Endothelial cell of umbilical vein (primary cell): Measurements from ENCODE around the gene SOX10. TPM values are rescaled to one million over a fixed set of nuclear protein-coding genes. Genes with fewer than 3 reads are reported as not detected.

Experiments used
- BruUV-seq: library from RNA; stranded (reverse); fragments of 400-500 nt; replicated peaks from 2 replicates; lab custom pipeline; 2021; lab: Mats Ljungman, UMichigan
- CTCF ChIA-PET: fragments of 300-600, 350-600 bp; sonication (Branson Sonifier 250); formaldehyde crosslinking; loops from one replicate; lab custom pipeline; 2021; ENCODE audit warnings: antibody characterized with exemption, inconsistent platforms; lab: Charles Lee
- POLR2A ChIA-PET: fragments of 300-600, 350-600 bp; sonication (Branson Sonifier 250); formaldehyde crosslinking; loops from one replicate; lab custom pipeline; 2021; ENCODE audit warnings: antibody characterized with exemption, inconsistent platforms; lab: Charles Lee
- DNase-seq: peaks from one replicate; pipeline ENCODE4 v3.0.0-alpha.2; 2011; ENCODE audit warnings: low read depth, low spot score
- FAIRE-seq: peaks from 2 replicates; lab custom pipeline; 2011; peaks lifted over from hg19 to GRCh38; lab: Jason Lieb, UNC
- H2AFZ ChIP-seq: 2 replicates; pipeline ENCODE4 v1.6.0; 2012; ENCODE audit warnings: low read depth, low read length, control low read depth, inconsistent platforms
- H3K27ac ChIP-seq: 2 replicates; pipeline ENCODE4 v1.5.1; 2011; ENCODE audit warnings: low read depth, mild to moderate bottlenecking, control low read depth, low read length, moderate library complexity; ENCODE audit not compliant: insufficient read depth
- H3K27me3 ChIP-seq, 2 experiments: 2 replicates each; pipeline versions ENCODE4 v1.6.0 to v1.6.1; 2011; ENCODE audit warnings: low read length in 2 of 2, mixed read lengths in 1 of 2; ENCODE audit not compliant: control insufficient read depth in 2 of 2, insufficient read depth in 2 of 2
- H3K36me3 ChIP-seq, 2 experiments: 2 replicates in 1 of 2; 3 replicates in 1 of 2; pipeline ENCODE4 v1.5.1; 2011; ENCODE audit warnings: low read length in 2 of 2, mild to moderate bottlenecking in 1 of 2, moderate library complexity in 1 of 2; ENCODE audit not compliant: control insufficient read depth in 2 of 2, insufficient read depth in 2 of 2; ENCODE audit errors: extremely low read depth in 1 of 2
- H3K4me1 ChIP-seq: 3 replicates; pipeline ENCODE4 v1.5.1; 2011; ENCODE audit warnings: mild to moderate bottlenecking, low read length; ENCODE audit not compliant: control insufficient read depth, insufficient read depth; ENCODE audit errors: extremely low read depth
- H3K4me2 ChIP-seq: 2 replicates; pipeline ENCODE4 v1.6.1; 2011; ENCODE audit warnings: low read length, control low read depth, mixed read lengths; ENCODE audit not compliant: insufficient read depth
- H3K4me3 ChIP-seq, 3 experiments: fragments of 200-600 bp in 1 of 3; sonication (generic), shearing (Covaris generic) in 1 of 3; replicated peaks in 1 of 3; 2 replicates each; pipeline ENCODE4 v1.5.1; 2011 to 2016; ENCODE audit warnings: control low read depth in 3 of 3, low read length in 3 of 3, mild to moderate bottlenecking in 2 of 3, inconsistent platforms in 1 of 3, low read depth in 1 of 3, moderate library complexity in 1 of 3; ENCODE audit not compliant: insufficient read depth in 1 of 3
- H3K79me2 ChIP-seq: 2 replicates; pipeline ENCODE4 v1.6.0; 2012; ENCODE audit warnings: low read length, inconsistent platforms; ENCODE audit not compliant: control insufficient read depth, insufficient read depth
- H3K9ac ChIP-seq: replicated peaks from 2 replicates; pipeline ENCODE3; 2011; ENCODE audit warnings: low read length, control low read depth; ENCODE audit not compliant: insufficient read depth; ENCODE audit errors: extremely low read depth
- H3K9me1 ChIP-seq: replicated peaks from 3 replicates; pipeline ENCODE4 v1.6.0; 2011; ENCODE audit warnings: mild to moderate bottlenecking, low read length; ENCODE audit not compliant: control insufficient read depth, insufficient read depth; ENCODE audit errors: extremely low read depth
- H3K9me3 ChIP-seq: replicated peaks from 2 replicates; pipeline ENCODE4 v1.5.1; 2012; ENCODE audit warnings: low read length, inconsistent platforms; ENCODE audit not compliant: control insufficient read depth, insufficient read depth
- H4K20me1 ChIP-seq: replicated peaks from 2 replicates; pipeline ENCODE3; 2011; ENCODE audit warnings: mild to moderate bottlenecking, low read length; ENCODE audit not compliant: control insufficient read depth, insufficient read depth; ENCODE audit errors: extremely low read depth
- CTCF ChIP-seq, 2 donors: IDR thresholded peaks; 1 replicate in 1 of 2; 2 replicates in 1 of 2; pipeline ENCODE4 v1.5.1; 2011; ENCODE audit warnings: low read length in 2 of 2, mild to moderate bottlenecking in 2 of 2, moderate library complexity in 2 of 2, control low read depth in 1 of 2, inconsistent platforms in 1 of 2, low read depth in 1 of 2; ENCODE audit not compliant: insufficient read depth in 1 of 2; ENCODE audit errors: extremely low read depth in 1 of 2
- EZH2 ChIP-seq: IDR thresholded peaks from 2 replicates; pipeline ENCODE4 v1.6.1; 2012; ENCODE audit warnings: borderline replicate concordance, low read depth, mild to moderate bottlenecking, moderate library complexity, low read length, inconsistent platforms; ENCODE audit not compliant: severe bottlenecking
- FOS ChIP-seq: IDR thresholded peaks from 2 replicates; pipeline ENCODE4 v1.6.1; 2011; ENCODE audit warnings: mild to moderate bottlenecking, low read length, moderate library complexity, borderline replicate concordance; ENCODE audit not compliant: insufficient read depth
- GATA2 ChIP-seq: IDR thresholded peaks from 2 replicates; pipeline ENCODE4 v1.7.0; 2011; ENCODE audit warnings: low read depth, mild to moderate bottlenecking, moderate library complexity, mixed read lengths, low read length; ENCODE audit not compliant: insufficient read length, insufficient read depth
- JUN ChIP-seq: IDR thresholded peaks from 2 replicates; pipeline ENCODE4 v1.6.1; 2011; ENCODE audit warnings: borderline replicate concordance, low read depth; ENCODE audit not compliant: insufficient read length, insufficient read depth
- MAX ChIP-seq: IDR thresholded peaks from 2 replicates; pipeline ENCODE4 v1.6.1; 2011; ENCODE audit not compliant: insufficient read depth, insufficient read length
- MYC ChIP-seq: IDR thresholded peaks from one replicate; pipeline ENCODE4 v1.6.1; 2011; ENCODE audit warnings: mild to moderate bottlenecking, low read depth, low read length
- POLR2A ChIP-seq: IDR thresholded peaks from 2 replicates; pipeline ENCODE4 v1.6.1; 2012; ENCODE audit warnings: low read depth, mild to moderate bottlenecking, control low read depth, low read length
- POLR2AphosphoS5 ChIP-seq: IDR thresholded peaks from 2 replicates; pipeline ENCODE4 v1.6.1; 2012; ENCODE audit warnings: low read depth, mild to moderate bottlenecking, control low read depth, low read length, moderate library complexity; ENCODE audit not compliant: insufficient read depth
- dilution Hi-C: fragments of 300-500 bp; cut with MboI; formaldehyde crosslinking; loops from one replicate; pipeline ENCODE4 v1.15.0; 2019; ENCODE audit warnings: low sequenced_read_pairs; ENCODE audit not compliant: extremely low pct_ligation_motif_present
- intact Hi-C: fragments of 100-400 bp; cut with micrococcal nuclease; formaldehyde crosslinking; loops from one replicate; pipeline ENCODE4 v1.10.0; 2022
- polyA plus RNA-seq, 4 experiments: library from polyadenylated mRNA; depleted of rRNA in 3 of 4; stranded (reverse) in 3 of 4; unstranded in 1 of 4; fragments of >200 nt; gene quantifications; 2 replicates each; pipeline versions ENCODE4 v1.2.1 to v1.2.3, GENCODE V29; 2011 to 2012; ENCODE audit warnings: missing spikeins in 1 of 4
- total RNA-seq: library from RNA; stranded (reverse); gene quantifications from 2 replicates; pipeline ENCODE4 v1.2.3, GENCODE V29; 2021

Gene SOX10
- total and polyA plus RNA-seq, 2 donors (not counting 3 experiments of a cell fraction or from before 2014, with no cell fraction given), result not detected

GRCh38 chr22:37981282-37982011 lies 2.9 kb downstream of the SOX10 start:
- Histone ChIP-seq H3K9me3 (no peaks in the 10 kb centered on the region), H3K27ac (no peak overlapping the region), H3K9ac (no peak overlapping the region), H3K4me2 (no peak overlapping the region), H3K4me1 (no peaks in the 10 kb centered on the region), H3K9me1 (no peaks in the 10 kb centered on the region), H3K27me3 (no peaks in the 10 kb centered on the region), H3K79me2 (no peaks in the 10 kb centered on the region), H2AFZ (no peak overlapping the region), H3K4me3 (no peak overlapping the region), H3K36me3 (no peaks in the 10 kb centered on the region), H4K20me1 (no peaks in the 10 kb centered on the region)
- TF ChIP-seq FOS, result no peak
- TF ChIP-seq CTCF (IDR thresholded peaks at IDR 0.05; ENCODE audit: extremely low read depth in 1 of 2, insufficient read depth in 1 of 2, low read depth in 1 of 2, low read length in 2 of 2), result no peak
- no peak for TF ChIP-seq POLR2A
- no peak for TF ChIP-seq MAX
- no peak for TF ChIP-seq JUN
- TF ChIP-seq GATA2, result no peak
- no peak for TF ChIP-seq EZH2
- TF ChIP-seq POLR2AphosphoS5, result no peak
- TF ChIP-seq MYC, result no peak
- DNase-seq, result no peak
- intact Hi-C loops, result no loop called here
- dilution Hi-C loops, result no loop called here
- no peak for FAIRE-seq
- ChIA-PET POLR2A (no interaction called here), CTCF (interaction anchor here (0.5 to 1.5 kb wide), 2 partner anchors 16 to 56 kb away, joined by 3 to 4 read pairs; no protein-coding TSS in a partner anchor)
- BruUV-seq, result no TSS peak
